GM12878 (cell line): Measurements from ENCODE around the gene SLC1A2. TPM values are rescaled to one million over a fixed set of nuclear protein-coding genes. Genes with fewer than 3 reads are reported as not detected.

Experiments used
- ATAC-seq: fragments of 200-7000 bp; cut with Tn5 transposase; 3 replicates; pipeline ENCODE4 v1.9.1; 2020; ENCODE audit warnings: mild to moderate bottlenecking, moderate library complexity
- BruUV-seq: library from RNA; stranded (reverse); fragments of 400-500 nt; replicated peaks from 2 replicates; lab custom pipeline; 2021; lab: Mats Ljungman, UMichigan
- CTCF ChIA-PET: fragments of 300-600 bp; sonication (Branson Sonifier 250); formaldehyde crosslinking; extraction: SDS; loops from one replicate; lab custom pipeline; 2021; ENCODE audit warnings: inconsistent platforms; lab: Yijun Ruan, JAX
- POLR2A ChIA-PET: fragments of 350-600 bp; formaldehyde crosslinking; extraction: SDS; loops from one replicate; lab custom pipeline; 2021; ENCODE audit warnings: inconsistent platforms; lab: Charles Lee
- RAD21 ChIA-PET: fragments of 300-600 bp; sonication (Branson Sonifier 250); formaldehyde crosslinking; loops from one replicate; lab custom pipeline; 2023; ENCODE audit warnings: antibody characterized with exemption; ENCODE audit not compliant: unreplicated experiment; lab: Charles Lee
- SMC1A ChIA-PET: fragments of 300-600 bp; sonication (Branson Sonifier 250); formaldehyde crosslinking; loops from one replicate; lab custom pipeline; 2023; ENCODE audit not compliant: unreplicated experiment, uncharacterized antibody; lab: Charles Lee
- DNase-seq: peaks from one replicate; pipeline ENCODE4 v3.0.0-alpha.2; 2011; ENCODE audit warnings: low read depth, low spot score
- FAIRE-seq: peaks from 3 replicates; lab custom pipeline; 2011; peaks lifted over from hg19 to GRCh38; lab: Jason Lieb, UNC
- H2AFZ ChIP-seq: 2 replicates; pipeline ENCODE4 v1.6.0; 2011; ENCODE audit warnings: low read depth, low read length, control low read depth; ENCODE audit not compliant: control insufficient read depth
- H3K27ac ChIP-seq: 2 replicates; pipeline ENCODE4 v1.5.1; 2011; ENCODE audit warnings: control low read depth; ENCODE audit not compliant: control insufficient read depth, insufficient read depth
- H3K27me3 ChIP-seq, 2 experiments: replicated peaks in 1 of 2; 2 replicates each; pipeline versions ENCODE4 v1.6.0 to v1.6.1; 2011; ENCODE audit warnings: low read length in 1 of 2; ENCODE audit not compliant: control insufficient read depth in 2 of 2, insufficient read depth in 2 of 2
- H3K36me3 ChIP-seq, 2 experiments: 2 replicates each; pipeline ENCODE4 v1.5.1; 2011; ENCODE audit warnings: low read length in 1 of 2; ENCODE audit not compliant: control insufficient read depth in 2 of 2, insufficient read depth in 2 of 2
- H3K4me1 ChIP-seq: 2 replicates; pipeline ENCODE4 v1.6.1; 2011; ENCODE audit warnings: mild to moderate bottlenecking, low read length, moderate library complexity, mixed read lengths; ENCODE audit not compliant: control insufficient read depth, insufficient read depth
- H3K4me2 ChIP-seq: 2 replicates; pipeline ENCODE4 v1.6.0; 2011; ENCODE audit warnings: control low read depth; ENCODE audit not compliant: control insufficient read depth, insufficient read depth
- H3K4me3 ChIP-seq: fragments of 200-600 bp; sonication (generic); 2 replicates; pipeline ENCODE4 v1.5.1; 2016
- H3K79me2 ChIP-seq: 2 replicates; pipeline ENCODE4 v1.6.0; 2011; ENCODE audit warnings: low read length; ENCODE audit not compliant: control insufficient read depth, insufficient read depth
- H3K9ac ChIP-seq: 2 replicates; pipeline ENCODE4 v1.8.0; 2011; ENCODE audit warnings: low read length, control low read depth, mixed read lengths; ENCODE audit not compliant: control insufficient read depth, insufficient read depth
- H3K9me3 ChIP-seq: replicated peaks from 3 replicates; pipeline ENCODE4 v1.5.1; 2011; ENCODE audit warnings: mild to moderate bottlenecking, low read length; ENCODE audit not compliant: control insufficient read depth, insufficient read depth
- H4K20me1 ChIP-seq: 2 replicates; pipeline ENCODE4 v1.6.0; 2011; ENCODE audit not compliant: control insufficient read depth, insufficient read depth
- IKZF2 ChIP-seq, 2 experiments: fragments of 450-650 bp; IDR thresholded peaks; 2 replicates each; pipeline ENCODE4 v1.6.1; 2017; ENCODE audit warnings: mild to moderate bottlenecking in 2 of 2, moderate library complexity in 2 of 2
- IRF4 ChIP-seq: IDR thresholded peaks from 2 replicates; pipeline ENCODE4 v1.6.1; 2011; ENCODE audit warnings: low read depth, low read length
- PBX3 ChIP-seq: IDR thresholded peaks from 2 replicates; pipeline ENCODE4 v1.6.1; 2011; ENCODE audit warnings: mild to moderate bottlenecking, low read depth, low read length, moderate library complexity; ENCODE audit not compliant: insufficient replicate concordance
- PML ChIP-seq: IDR thresholded peaks from 2 replicates; pipeline ENCODE4 v1.6.1; 2012; ENCODE audit warnings: low read length, inconsistent platforms
- TAF1 ChIP-seq: IDR thresholded peaks from 2 replicates; pipeline ENCODE4 v1.6.1; 2011; ENCODE audit warnings: mild to moderate bottlenecking, low read depth, low read length, borderline replicate concordance
- WGBS: methylation state at CpG from one replicate; pipeline ENCODE4 v1.1.6; 2016; ENCODE audit warnings: low lambda C conversion rate; ENCODE audit not compliant: insufficient replicate concordance, insufficient coverage; ENCODE audit errors: missing lambda C conversion rate; 5-methylcytosine and 5-hydroxymethylcytosine counted together
- in situ Hi-C: fragments of 300-500 bp; cut with MboI; formaldehyde crosslinking; loops from 9 replicates; pipeline ENCODE4 v1.14.3; 2018; ENCODE audit warnings: mixed read lengths
- intact Hi-C: fragments of 100-400 bp; cut with micrococcal nuclease; formaldehyde crosslinking; loops from one replicate; pipeline ENCODE4 v1.14.2; 2022; ENCODE audit not compliant: unreplicated experiment
- polyA plus RNA-seq, 11 experiments: library from polyadenylated mRNA; depleted of rRNA in 4 of 11; unstranded in 6 of 11; stranded (reverse) in 5 of 11; fragments of >200 nt; fragmentation: Nextera tagmentation in 4 of 11; fragmentation: Illumina TruSeq in 1 of 11; extraction: Ambion mirVana in 4 of 11; extraction: Trizol in 1 of 11; gene quantifications; 1 replicate in 1 of 11; 2 replicates in 10 of 11; pipeline versions ENCODE4 v1.2.1 to v1.2.3, GENCODE V29; 2011 to 2016; ENCODE audit warnings: inconsistent platforms in 2 of 11, missing spikeins in 2 of 11, low read depth in 1 of 11
- total RNA-seq, 4 experiments: library from RNA; depleted of rRNA in 3 of 4; stranded (reverse); fragments of >200 nt in 3 of 4; fragmentation: Illumina TruSeq in 1 of 4; extraction: Trizol in 1 of 4; gene quantifications; 2 replicates each; pipeline versions ENCODE4 v1.2.1 to v1.2.3, GENCODE V29; 2013 to 2021

The SLC1A2 gene
- total and polyA plus RNA-seq, 10 of the 15 experiments (the other 5 are each of a cell fraction or from before 2014, with no cell fraction given): 0.01 to 0.84 (median 0.22) TPM; not detected in 1

- ATAC-seq: no peak
- SMC1A ChIA-PET: interaction anchor here (0.8 to 2.1 kb wide), 6 partner anchors 13 to 292 kb away, joined by 3 to 5 read pairs (median 4); no protein-coding TSS in a partner anchor
- Histone ChIP-seq H3K4me3 (no peak overlapping the region), H3K9ac (no peak overlapping the region), H3K9me3 (no peaks in the 10 kb centered on the region), H3K79me2 (no peaks in the 10 kb centered on the region), H3K4me1 (no peaks in the 10 kb centered on the region)
- in situ Hi-C loops (no loop called here), intact Hi-C loops (no loop called here)
- POLR2A ChIA-PET: interaction anchor here (0.6 kb wide), 1 partner anchor 1277 kb away, joined by 3 read pairs; no protein-coding TSS in a partner anchor
- no TSS peak for BruUV-seq
- TF ChIP-seq PBX3: no peak
- TF ChIP-seq TAF1: no peak
- no peak for TF ChIP-seq IRF4
- no peak for TF ChIP-seq PML
- TF ChIP-seq IKZF2 (IDR thresholded peaks at IDR 0.05): no peak
- TF ChIP-seq, all 136 proteins: peak for 0
- Histone ChIP-seq H3K27ac (no peak overlapping the region), H3K36me3 (peaks cover 7% of the 10 kb centered on the region in 2 experiments), H3K27me3 (no peaks in the 10 kb centered on the region), H4K20me1 (no peaks in the 10 kb centered on the region), H2AFZ (no peak overlapping the region), H3K4me2 (no peak overlapping the region)
- CTCF ChIA-PET: interaction anchor here (0.7 to 1.1 kb wide), 2 partner anchors 15 to 17 kb away, joined by 3 read pairs; no protein-coding TSS in a partner anchor
- RAD21 ChIA-PET: interaction anchor here (1.0 to 1.3 kb wide), 2 partner anchors 56 to 85 kb away, joined by 4 to 5 read pairs; no protein-coding TSS in a partner anchor
- FAIRE-seq: no peak
- WGBS: 93% methylated on average over 1 of the region's 1 CpG
- no peak for DNase-seq
These were observed 200.4 kb downstream of the SLC1A2 start for GRCh38 chr11:35218956-35219355.
